ENCODE measurements around the gene CACNA1C.

CACNA1C gene

DNA sequence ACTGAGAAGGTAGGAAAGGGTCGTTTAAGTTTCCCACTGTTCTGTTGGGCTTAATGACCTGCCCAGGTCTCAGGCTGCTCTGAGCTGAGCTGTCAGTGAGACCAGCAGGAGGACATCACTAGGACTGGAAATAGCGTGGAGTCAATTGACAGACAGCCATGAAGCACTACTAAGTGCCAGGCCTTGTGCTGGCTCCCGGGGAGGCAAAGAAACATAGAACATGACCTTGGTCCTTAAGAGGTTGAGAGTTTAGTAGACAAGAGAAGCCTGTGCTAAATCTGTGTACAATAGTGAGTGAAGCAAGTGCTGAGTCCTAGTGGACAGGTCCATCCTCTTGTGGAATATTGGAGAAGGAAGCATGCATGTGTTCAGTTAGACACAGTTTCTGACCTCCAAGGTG, 239.2 kb downstream of the CACNA1C start:
- Histone ChIP-seq H3K9me3 (ENCODE audit: control insufficient read depth in 5 of 5, low read length in 5 of 5) (no peaks in the 10 kb centered on the region), H3K9ac (ENCODE audit: low read length in 5 of 5) (no peak overlapping the region), H3K27me3 (ENCODE audit: control insufficient read depth in 5 of 5, insufficient read depth in 4 of 5, low read length in 5 of 5) (no peaks in the 10 kb centered on the region), H3K4me3 (ENCODE audit: low read depth in 1 of 5, low read length in 5 of 5) (no peak overlapping the region), H3K27ac (ENCODE audit: low read depth, low read length) (no peak overlapping the region), H3K36me3 (ENCODE audit: control insufficient read depth in 5 of 5, insufficient read depth in 5 of 5, low read length in 5 of 5) (no peaks in the 10 kb centered on the region), H3K4me1 (ENCODE audit: control insufficient read depth in 5 of 5, insufficient read depth in 5 of 5, low read length in 5 of 5) (peaks cover 3 to 27% (median 17%) of the 10 kb centered on the region in 5 donors)

DNA sequence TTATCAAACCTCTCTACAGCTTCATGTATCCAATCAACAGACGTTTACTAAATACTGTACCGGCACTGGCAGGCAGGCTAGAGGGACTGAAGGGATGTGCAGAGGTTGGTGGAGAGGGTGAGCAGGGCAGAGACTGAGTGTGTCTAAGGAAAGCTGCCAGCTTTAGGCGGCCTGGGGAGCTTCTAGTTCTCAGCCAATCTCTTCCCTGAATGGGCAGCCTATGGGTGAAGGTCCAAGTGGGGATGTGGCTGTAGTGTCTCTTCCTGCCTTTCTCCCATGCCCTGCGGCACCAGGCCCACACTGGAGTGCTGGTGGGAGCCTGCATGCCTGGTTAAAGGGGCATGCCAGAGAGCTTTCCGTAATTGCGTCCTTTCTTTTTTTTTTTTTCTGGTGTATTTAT, 239.8 kb downstream of the CACNA1C start:
- Histone ChIP-seq H3K4me3 (ENCODE audit: low read depth in 1 of 5, low read length in 5 of 5) (no peak overlapping the region), H3K27me3 (ENCODE audit: control insufficient read depth in 5 of 5, insufficient read depth in 4 of 5, low read length in 5 of 5) (no peaks in the 10 kb centered on the region), H3K9me3 (ENCODE audit: control insufficient read depth in 5 of 5, low read length in 5 of 5) (no peaks in the 10 kb centered on the region), H3K4me1 (ENCODE audit: control insufficient read depth in 5 of 5, insufficient read depth in 5 of 5, low read length in 5 of 5) (peaks cover 3 to 20% (median 10%) of the 10 kb centered on the region in 5 donors), H3K27ac (ENCODE audit: low read depth, low read length) (no peak overlapping the region), H3K36me3 (ENCODE audit: control insufficient read depth in 5 of 5, insufficient read depth in 5 of 5, low read length in 5 of 5) (no peaks in the 10 kb centered on the region), H3K9ac (ENCODE audit: low read length in 5 of 5) (no peak overlapping the region)

DNA sequence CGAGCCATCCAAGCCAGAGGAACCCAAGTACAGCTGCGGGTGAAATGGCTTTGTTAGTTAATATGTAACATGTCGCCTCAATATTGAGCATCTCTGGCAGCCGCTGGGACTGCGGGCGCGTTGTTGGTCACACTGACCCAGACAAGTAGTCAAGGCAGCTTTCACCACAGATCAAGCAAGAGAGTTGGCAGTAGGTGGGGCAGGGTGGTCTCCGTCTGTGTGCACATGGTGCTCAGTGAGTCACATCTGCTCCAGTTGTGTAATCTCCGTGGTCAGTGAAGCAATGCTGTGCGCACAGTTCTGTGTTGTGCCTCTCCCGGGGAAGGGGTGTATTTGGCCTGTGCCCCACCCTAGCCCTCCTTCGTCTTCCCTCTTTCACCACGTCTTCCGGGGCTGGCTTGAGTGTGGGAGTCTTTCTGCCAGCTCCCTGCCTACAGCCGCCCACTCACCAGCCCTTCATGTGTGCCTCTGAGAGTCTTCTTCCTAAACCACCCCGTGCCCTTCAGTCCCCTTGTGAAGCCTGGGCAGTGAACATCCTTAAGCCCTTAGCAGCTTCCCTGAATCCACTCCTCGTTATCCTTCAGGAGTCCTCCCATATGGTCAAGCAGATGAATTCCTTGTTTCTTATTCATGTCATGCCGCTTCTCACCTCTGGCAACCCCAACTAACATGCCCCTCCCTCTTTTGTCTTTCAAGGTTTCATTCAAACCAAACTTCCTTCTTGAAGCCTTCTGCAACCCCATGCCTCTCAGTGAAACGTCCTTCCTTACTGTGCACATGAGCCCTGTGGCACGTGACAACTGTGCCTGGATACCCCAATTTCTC, 242.1 kb downstream of the CACNA1C start:
- Histone ChIP-seq H3K9me3 (ENCODE audit: control insufficient read depth in 5 of 5, low read length in 5 of 5) (no peaks in the 10 kb centered on the region), H3K36me3 (ENCODE audit: control insufficient read depth in 5 of 5, insufficient read depth in 5 of 5, low read length in 5 of 5) (no peaks in the 10 kb centered on the region), H3K9ac (ENCODE audit: low read length in 5 of 5) (no peak overlapping the region), H3K27me3 (ENCODE audit: control insufficient read depth in 5 of 5, insufficient read depth in 4 of 5, low read length in 5 of 5) (no peaks in the 10 kb centered on the region), H3K4me3 (ENCODE audit: low read depth in 1 of 5, low read length in 5 of 5) (peak overlapping the region in 1 of 5 donors; percentile 32), H3K27ac (ENCODE audit: low read depth, low read length) (peak overlapping the region; percentile 4), H3K4me1 (ENCODE audit: control insufficient read depth in 5 of 5, insufficient read depth in 5 of 5, low read length in 5 of 5) (peaks cover 3 to 12% (median 9%) of the 10 kb centered on the region in 5 donors)

DNA sequence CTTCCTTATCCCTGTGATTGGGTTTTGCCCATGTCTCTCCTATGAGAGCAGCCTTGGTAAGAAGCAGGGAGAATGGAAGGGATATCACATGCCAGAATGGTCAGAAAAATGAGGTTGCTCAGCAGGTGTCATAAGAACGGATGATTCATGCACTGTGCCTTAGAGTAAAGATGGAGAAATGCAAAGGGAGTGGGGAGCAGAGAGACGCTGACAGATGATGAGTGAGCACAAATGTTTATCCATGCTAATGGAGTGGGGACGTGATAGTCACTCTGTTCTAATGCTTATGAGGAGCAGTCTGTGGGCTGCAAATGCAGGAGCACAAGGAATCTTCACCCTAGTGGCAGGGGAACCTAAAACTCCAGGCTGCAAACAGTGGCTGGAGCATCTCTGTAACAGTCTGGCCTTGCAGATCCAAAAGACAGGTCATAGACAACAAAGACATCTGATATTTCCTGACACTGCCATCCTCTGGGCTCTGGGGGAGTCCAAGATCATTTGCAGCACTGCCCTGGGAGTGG, 243.2 kb downstream of the CACNA1C start:
- H3K4me1 ChIP-seq (ENCODE audit: control insufficient read depth in 5 of 5, insufficient read depth in 5 of 5, low read length in 5 of 5): peaks cover 3 to 13% (median 9%) of the 10 kb centered on the region in 5 donors

DNA sequence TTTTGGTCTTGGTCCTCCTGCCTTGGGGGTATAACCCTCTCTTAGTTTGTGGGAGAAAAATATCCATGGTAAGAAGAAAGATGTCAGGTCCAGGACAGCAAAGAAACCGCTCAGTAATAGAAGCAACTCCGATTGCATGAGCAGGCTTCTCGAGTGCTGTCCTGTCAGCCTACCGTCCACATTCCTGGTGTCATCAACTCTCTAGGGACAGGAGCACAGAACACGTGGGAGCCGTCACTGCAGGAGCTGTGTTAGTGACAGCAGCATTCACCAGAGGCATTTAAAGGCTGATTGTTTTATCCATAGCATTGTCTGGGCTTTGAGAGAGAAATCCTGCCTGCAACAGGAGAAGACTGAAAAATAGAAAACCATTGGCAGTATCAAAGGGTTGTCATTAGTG, 244.2 kb downstream of the CACNA1C start:
- Histone ChIP-seq H3K9ac (ENCODE audit: low read length in 5 of 5) (no peak overlapping the region), H3K36me3 (ENCODE audit: control insufficient read depth in 5 of 5, insufficient read depth in 5 of 5, low read length in 5 of 5) (no peaks in the 10 kb centered on the region), H3K27me3 (ENCODE audit: control insufficient read depth in 5 of 5, insufficient read depth in 4 of 5, low read length in 5 of 5) (no peaks in the 10 kb centered on the region), H3K9me3 (ENCODE audit: control insufficient read depth in 5 of 5, low read length in 5 of 5) (no peaks in the 10 kb centered on the region), H3K4me1 (ENCODE audit: control insufficient read depth in 5 of 5, insufficient read depth in 5 of 5, low read length in 5 of 5) (peaks cover 6 to 23% (median 17%) of the 10 kb centered on the region in 5 donors), H3K4me3 (ENCODE audit: low read depth in 1 of 5, low read length in 5 of 5) (no peak overlapping the region), H3K27ac (ENCODE audit: low read depth, low read length) (no peak overlapping the region)

More for the DNA sequence above, 243.2 kb downstream of the CACNA1C start:
- no peaks in the 10 kb centered on the region for H3K9me3 ChIP-seq (ENCODE audit: control insufficient read depth in 5 of 5, low read length in 5 of 5)
- H3K9ac ChIP-seq (ENCODE audit: low read length in 5 of 5): no peak overlapping the region
- no peaks in the 10 kb centered on the region for H3K36me3 ChIP-seq (ENCODE audit: control insufficient read depth in 5 of 5, insufficient read depth in 5 of 5, low read length in 5 of 5)
- no peak overlapping the region for H3K27ac ChIP-seq (ENCODE audit: low read depth, low read length)
- H3K27me3 ChIP-seq (ENCODE audit: control insufficient read depth in 5 of 5, insufficient read depth in 4 of 5, low read length in 5 of 5): no peaks in the 10 kb centered on the region
- H3K4me3 ChIP-seq (ENCODE audit: low read depth in 1 of 5, low read length in 5 of 5): no peak overlapping the region

DNA sequence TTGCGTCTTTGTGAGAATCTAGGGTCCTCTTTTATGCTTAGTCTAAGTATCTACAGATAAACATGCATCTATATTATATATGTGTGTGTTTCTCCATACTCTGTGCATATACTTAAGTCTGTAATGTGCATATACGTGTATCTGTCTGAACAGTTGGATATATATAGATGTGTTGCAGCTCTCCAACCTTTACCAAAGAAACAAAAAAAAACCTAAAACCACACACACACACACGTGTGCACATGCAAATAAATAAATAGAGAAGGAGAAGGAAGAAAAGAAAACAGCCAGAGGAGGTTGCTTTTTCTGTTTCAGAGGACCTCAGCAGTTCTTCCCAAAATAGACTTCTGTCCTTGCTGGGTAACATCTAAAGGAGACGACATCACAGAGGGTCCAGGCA, 244.9 kb downstream of the CACNA1C start:
- Histone ChIP-seq H3K27ac (ENCODE audit: low read depth, low read length) (no peak overlapping the region), H3K9me3 (ENCODE audit: control insufficient read depth in 5 of 5, low read length in 5 of 5) (no peaks in the 10 kb centered on the region), H3K36me3 (ENCODE audit: control insufficient read depth in 5 of 5, insufficient read depth in 5 of 5, low read length in 5 of 5) (no peaks in the 10 kb centered on the region), H3K9ac (ENCODE audit: low read length in 5 of 5) (no peak overlapping the region), H3K4me1 (ENCODE audit: control insufficient read depth in 5 of 5, insufficient read depth in 5 of 5, low read length in 5 of 5) (peaks cover 6 to 29% (median 23%) of the 10 kb centered on the region in 5 donors), H3K4me3 (ENCODE audit: low read depth in 1 of 5, low read length in 5 of 5) (no peak overlapping the region), H3K27me3 (ENCODE audit: control insufficient read depth in 5 of 5, insufficient read depth in 4 of 5, low read length in 5 of 5) (no peaks in the 10 kb centered on the region)

DNA sequence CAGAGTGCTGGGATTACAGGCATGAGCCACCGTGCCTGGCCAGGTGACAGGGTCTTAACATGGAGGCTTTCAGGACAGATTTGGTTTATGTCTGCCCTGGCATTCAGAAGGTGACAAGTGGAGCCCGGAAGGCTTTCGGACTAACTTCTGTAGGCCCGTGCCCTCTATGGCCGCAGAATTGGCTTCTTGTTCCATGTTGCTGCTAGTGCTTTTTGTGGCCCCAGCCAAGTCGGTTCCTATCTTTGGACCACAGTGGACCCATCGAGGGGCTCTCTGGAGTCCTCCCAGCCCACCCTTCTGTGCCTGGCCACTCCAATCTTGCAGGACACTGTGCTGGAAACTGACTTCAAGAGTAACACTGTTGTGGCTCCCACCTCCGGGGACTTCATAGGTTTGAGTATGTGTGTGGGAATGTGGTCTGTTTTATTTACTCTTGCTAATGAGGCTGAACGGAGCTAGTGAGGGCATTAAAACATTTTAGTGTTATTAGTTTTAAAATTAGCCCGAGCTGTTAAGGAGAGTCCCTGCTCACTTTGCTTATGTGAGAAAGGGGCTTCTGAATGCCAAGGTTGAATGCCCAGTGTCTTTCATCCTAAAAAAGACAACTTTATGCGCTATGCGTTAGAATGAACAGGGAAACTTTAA, 245.9 kb downstream of the CACNA1C start:
- Histone ChIP-seq H3K4me1 (ENCODE audit: control insufficient read depth in 5 of 5, insufficient read depth in 5 of 5, low read length in 5 of 5) (peaks cover 6 to 31% (median 25%) of the 10 kb centered on the region in 5 donors), H3K9me3 (ENCODE audit: control insufficient read depth in 5 of 5, low read length in 5 of 5) (no peaks in the 10 kb centered on the region), H3K27ac (ENCODE audit: low read depth, low read length) (no peak overlapping the region), H3K27me3 (ENCODE audit: control insufficient read depth in 5 of 5, insufficient read depth in 4 of 5, low read length in 5 of 5) (no peaks in the 10 kb centered on the region), H3K9ac (ENCODE audit: low read length in 5 of 5) (no peak overlapping the region), H3K36me3 (ENCODE audit: control insufficient read depth in 5 of 5, insufficient read depth in 5 of 5, low read length in 5 of 5) (no peaks in the 10 kb centered on the region), H3K4me3 (ENCODE audit: low read depth in 1 of 5, low read length in 5 of 5) (no peak overlapping the region)

DNA sequence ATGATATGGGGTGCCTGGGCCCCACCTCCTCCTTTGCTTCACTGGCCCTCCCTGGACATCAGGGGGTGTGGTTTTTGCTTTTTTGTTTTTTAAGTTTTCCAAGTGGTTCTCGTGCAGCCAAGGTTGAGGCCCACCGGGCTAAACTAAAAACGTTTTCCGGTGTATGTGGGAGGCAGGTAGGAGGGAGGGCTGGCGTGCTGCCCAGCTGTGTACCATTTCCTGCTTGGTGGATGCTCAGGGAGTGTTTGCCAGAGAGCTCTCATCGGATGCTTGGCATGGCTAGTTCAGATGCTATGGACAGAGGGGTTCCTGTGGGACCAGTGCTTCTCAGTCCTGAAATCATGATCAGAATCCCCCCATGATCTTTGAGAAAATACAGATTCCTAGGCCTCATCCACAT, 246.4 kb downstream of the CACNA1C start:
- H3K27ac ChIP-seq (ENCODE audit: low read depth, low read length): no peak overlapping the region
- H3K9me3 ChIP-seq (ENCODE audit: control insufficient read depth in 5 of 5, low read length in 5 of 5): no peaks in the 10 kb centered on the region
- H3K4me3 ChIP-seq (ENCODE audit: low read depth in 1 of 5, low read length in 5 of 5): no peak overlapping the region
- no peaks in the 10 kb centered on the region for H3K36me3 ChIP-seq (ENCODE audit: control insufficient read depth in 5 of 5, insufficient read depth in 5 of 5, low read length in 5 of 5)
- H3K4me1 ChIP-seq (ENCODE audit: control insufficient read depth in 5 of 5, insufficient read depth in 5 of 5, low read length in 5 of 5): peaks cover 6 to 31% (median 25%) of the 10 kb centered on the region in 5 donors
- no peak overlapping the region for H3K9ac ChIP-seq (ENCODE audit: low read length in 5 of 5)
- H3K27me3 ChIP-seq (ENCODE audit: control insufficient read depth in 5 of 5, insufficient read depth in 4 of 5, low read length in 5 of 5): no peaks in the 10 kb centered on the region

DNA sequence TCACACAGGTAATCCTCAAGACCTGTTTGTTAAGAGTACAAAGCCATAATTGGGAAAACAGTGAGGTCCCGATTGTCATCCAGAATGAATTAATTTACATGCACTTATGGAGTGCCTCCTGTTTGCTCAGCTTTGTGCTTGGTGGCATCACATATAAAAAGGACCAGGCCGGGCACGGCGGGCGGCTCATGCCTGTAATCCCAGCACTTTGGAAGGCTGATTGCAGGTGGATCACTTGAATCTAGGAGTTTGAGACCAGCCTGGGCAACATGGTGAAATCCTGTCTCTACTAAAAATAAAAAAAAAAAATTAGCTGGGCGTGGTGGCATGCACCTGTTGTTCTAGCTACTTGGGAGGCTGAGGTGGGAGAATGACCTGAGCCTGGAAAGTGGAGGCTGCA, 247.4 kb downstream of the CACNA1C start:
- Histone ChIP-seq H3K27ac (ENCODE audit: low read depth, low read length) (no peak overlapping the region), H3K9me3 (ENCODE audit: control insufficient read depth in 5 of 5, low read length in 5 of 5) (no peaks in the 10 kb centered on the region), H3K9ac (ENCODE audit: low read length in 5 of 5) (no peak overlapping the region), H3K36me3 (ENCODE audit: control insufficient read depth in 5 of 5, insufficient read depth in 5 of 5, low read length in 5 of 5) (no peaks in the 10 kb centered on the region), H3K4me3 (ENCODE audit: low read depth in 1 of 5, low read length in 5 of 5) (no peak overlapping the region), H3K27me3 (ENCODE audit: control insufficient read depth in 5 of 5, insufficient read depth in 4 of 5, low read length in 5 of 5) (no peaks in the 10 kb centered on the region), H3K4me1 (ENCODE audit: control insufficient read depth in 5 of 5, insufficient read depth in 5 of 5, low read length in 5 of 5) (peaks cover 3 to 21% (median 16%) of the 10 kb centered on the region in 5 donors)

DNA sequence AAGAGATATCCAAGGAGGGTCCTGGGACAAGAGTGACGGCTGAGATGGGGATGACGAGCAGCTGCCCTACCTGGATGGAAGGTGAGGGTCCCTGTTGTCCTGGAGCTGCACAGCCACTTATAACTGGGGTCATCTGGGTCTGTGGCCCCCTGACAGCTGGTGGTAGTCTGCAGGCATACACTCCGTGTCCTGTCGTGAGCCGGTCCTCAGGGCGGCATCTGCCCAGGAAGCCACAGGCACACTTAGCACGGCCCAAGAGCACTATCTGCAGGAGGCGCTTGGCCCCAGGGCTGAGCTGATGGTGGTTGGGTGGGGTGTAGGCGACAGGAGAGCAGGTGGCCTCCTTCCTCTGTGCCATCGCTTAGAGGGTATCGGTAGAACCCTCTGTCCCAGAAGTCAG, 248.1 kb downstream of the CACNA1C start:
- Histone ChIP-seq H3K4me3 (ENCODE audit: low read depth in 1 of 5, low read length in 5 of 5) (no peak overlapping the region), H3K36me3 (ENCODE audit: control insufficient read depth in 5 of 5, insufficient read depth in 5 of 5, low read length in 5 of 5) (no peaks in the 10 kb centered on the region), H3K9me3 (ENCODE audit: control insufficient read depth in 5 of 5, low read length in 5 of 5) (no peaks in the 10 kb centered on the region), H3K9ac (ENCODE audit: low read length in 5 of 5) (no peak overlapping the region), H3K27ac (ENCODE audit: low read depth, low read length) (no peak overlapping the region), H3K4me1 (ENCODE audit: control insufficient read depth in 5 of 5, insufficient read depth in 5 of 5, low read length in 5 of 5) (peaks cover 3 to 19% (median 16%) of the 10 kb centered on the region in 5 donors), H3K27me3 (ENCODE audit: control insufficient read depth in 5 of 5, insufficient read depth in 4 of 5, low read length in 5 of 5) (no peaks in the 10 kb centered on the region)
